ENCODE measurements around the gene ST6GAL1. TPM values are rescaled to one million over a fixed set of nuclear protein-coding genes. Genes with fewer than 3 reads are reported as not detected.
A peak's percentile ranks its signal among the peaks of the same experiment; 100 is the strongest.

ST6GAL1 gene
- total and polyA plus RNA-seq, 2 experiments from 2014 or later: 17.6 to 65.1 TPM

- H3K36me3 Mint-ChIP-seq (ENCODE audit: low read depth): peaks cover 80% of the 10 kb centered on the region
- no peak for TF ChIP-seq JUNB (IDR thresholded peaks at IDR 0.05; ENCODE audit: unreplicated experiment)
- H3K27me3 Mint-ChIP-seq (ENCODE audit: insufficient read depth, low read depth, poor library complexity): peaks cover 6% of the 10 kb centered on the region
- no peak overlapping the region for H2AFZ ChIP-seq
- H3K27ac Mint-ChIP-seq: no peak overlapping the region
- no peaks in the 10 kb centered on the region for H3F3A ChIP-seq (replicated peaks; ENCODE audit: low read depth)
- H3K9me2 ChIP-seq (ENCODE audit: insufficient read depth): no peaks in the 10 kb centered on the region
- peaks cover 15% of the 10 kb centered on the region for H3K4me1 ChIP-seq (ENCODE audit: insufficient read depth)
- no peak overlapping the region for H3K4me3 ChIP-seq
- H3K9me3 Mint-ChIP-seq: no peaks in the 10 kb centered on the region
- DNase-seq (ENCODE audit: low spot score) (no peak), ATAC-seq (no peak)
- no peaks in the 10 kb centered on the region for H3K27me3 ChIP-seq (ENCODE audit: insufficient read depth)
- peaks cover 11% of the 10 kb centered on the region for H3K79me2 ChIP-seq (replicated peaks; ENCODE audit: insufficient read depth)
- H3K27ac ChIP-seq (ENCODE audit: low read depth): no peak overlapping the region
- peaks cover 27% of the 10 kb centered on the region for H3K4me1 Mint-ChIP-seq
- H3K4me3 Mint-ChIP-seq: no peak overlapping the region
- H4K20me1 ChIP-seq (replicated peaks; ENCODE audit: insufficient read depth): peaks cover 11% of the 10 kb centered on the region; the same call in 1 of the 2 replicates
- H3K4me2 ChIP-seq: no peak overlapping the region
- H3K36me3 ChIP-seq (ENCODE audit: insufficient read depth): peaks cover 3% of the 10 kb centered on the region; the same call in 1 of the 2 replicates
Observed at GRCh38 chr3:186973702-186974101, 43.4 kb downstream of the ST6GAL1 start.

- 0 out of 2 replicates have a peak overlapping the region, but pooled peaks have one; percentile 59 for H3K27ac ChIP-seq (ENCODE audit: low read depth)
- H3K27ac Mint-ChIP-seq: peak overlapping the region; percentile 42
- H4K20me1 ChIP-seq (replicated peaks; ENCODE audit: insufficient read depth): peaks cover 13% of the 10 kb centered on the region; the same call in 1 of the 2 replicates
- H2AFZ ChIP-seq: no peak overlapping the region
- H3K36me3 Mint-ChIP-seq (ENCODE audit: low read depth): peaks cover 81% of the 10 kb centered on the region
- peaks cover 6% of the 10 kb centered on the region for H3K27me3 Mint-ChIP-seq (ENCODE audit: insufficient read depth, low read depth, poor library complexity)
- H3K9me3 Mint-ChIP-seq: no peaks in the 10 kb centered on the region
- no peak overlapping the region for H3K4me3 Mint-ChIP-seq
- H3K79me2 ChIP-seq (replicated peaks; ENCODE audit: insufficient read depth): peaks cover 11% of the 10 kb centered on the region; the same call in 1 of the 2 replicates
- TF ChIP-seq POLR2AphosphoS5 (IDR thresholded peaks at IDR 0.05; ENCODE audit: low read depth) (no peak), EZH2 (IDR thresholded peaks at IDR 0.05; ENCODE audit: low read depth, unreplicated experiment) (no peak), STAT1 (IDR thresholded peaks at IDR 0.05; ENCODE audit: unreplicated experiment) (no peak), CREB1 (CRISPR knock-in tag; IDR thresholded peaks at IDR 0.05; ENCODE audit: low read depth) (no peak), ZNF114 (CRISPR knock-in tag; IDR thresholded peaks at IDR 0.05) (no peak), REST (IDR thresholded peaks at IDR 0.05; ENCODE audit: unreplicated experiment) (no peak)
- peaks cover 15% of the 10 kb centered on the region for H3K4me1 ChIP-seq (ENCODE audit: insufficient read depth)
- H3K4me2 ChIP-seq: no peak overlapping the region
- DNase-seq (ENCODE audit: low spot score) (no peak), ATAC-seq (no peak)
- no peaks in the 10 kb centered on the region for H3K9me2 ChIP-seq (ENCODE audit: insufficient read depth)
- H3K36me3 ChIP-seq (ENCODE audit: insufficient read depth): peaks cover 9% of the 10 kb centered on the region; the same call in 1 of the 2 replicates
- H3K4me3 ChIP-seq: no peak overlapping the region
- no peaks in the 10 kb centered on the region for H3K27me3 ChIP-seq (ENCODE audit: insufficient read depth)
- H3F3A ChIP-seq (replicated peaks; ENCODE audit: low read depth): no peaks in the 10 kb centered on the region
- peaks cover 27% of the 10 kb centered on the region for H3K4me1 Mint-ChIP-seq
Observed at GRCh38 chr3:186974824-186975313, 44.5 kb downstream of the ST6GAL1 start.
